ENCODE data around the gene CTCFL. TPM values are rescaled to one million over a fixed set of nuclear protein-coding genes. Genes with fewer than 3 reads are reported as not detected.
A peak's percentile ranks its signal among the peaks of the same experiment; 100 is the strongest.

The CTCFL gene
- total and polyA plus RNA-seq, 8 donors, result 0.39 to 0.67 (median 0.50) TPM; not detected in 2

GRCh38 chr20:57468523-57469417, 56.2 kb downstream of the CTCFL start:
- ATAC-seq (no peak), DNase-seq (peak in 1 of 4 donors; percentile 21)
- Histone ChIP-seq H3K36me3 (no peaks in the 10 kb centered on the region), H3K4me1 (peaks cover 3 to 29% of the 10 kb centered on the region in 2 donors), H3K27me3 (peaks cover 0 to 33% of the 10 kb centered on the region in 2 donors), H3K9me3 (no peaks in the 10 kb centered on the region), H3K27ac (no peak overlapping the region), H3K4me3 (no peak overlapping the region)
- no peak for TF ChIP-seq CTCF (IDR thresholded peaks at IDR 0.05)
- intact Hi-C loops (cut with DNase I), result no loop called here

GRCh38 chr20:57467742-57468141, 57.2 kb downstream of the CTCFL start:
- no peak overlapping the region for H3K4me3 ChIP-seq
- ATAC-seq, result no peak
- TF ChIP-seq CTCF (IDR thresholded peaks at IDR 0.05), result no peak
- H3K36me3 ChIP-seq, result no peaks in the 10 kb centered on the region
- H3K27me3 ChIP-seq, result peaks cover 0 to 33% of the 10 kb centered on the region in 2 donors
- no peaks in the 10 kb centered on the region for H3K9me3 ChIP-seq
- peak in 1 of 4 donors; percentile 13 for DNase-seq
- intact Hi-C loops (cut with DNase I), result no loop called here
- H3K4me1 ChIP-seq, result peaks cover 0 to 22% of the 10 kb centered on the region in 2 donors
- H3K27ac ChIP-seq, result no peak overlapping the region

GRCh38 chr20:57465943-57466342, 59.0 kb downstream of the CTCFL start:
- intact Hi-C loops (cut with DNase I), result no loop called here
- H3K4me3 ChIP-seq, result no peak overlapping the region

GRCh38 chr20:57465486-57465885, 59.5 kb downstream of the CTCFL start:
- H3K27me3 ChIP-seq, result peaks cover 0 to 24% of the 10 kb centered on the region in 2 donors
- DNase-seq (peak in 1 of 4 donors; percentile 16), ATAC-seq (no peak)
- H3K27ac ChIP-seq, result no peak overlapping the region
- H3K4me1 ChIP-seq, result peaks cover 0 to 30% of the 10 kb centered on the region in 2 donors
- no peaks in the 10 kb centered on the region for H3K36me3 ChIP-seq
- intact Hi-C loops (cut with DNase I), result no loop called here
- H3K9me3 ChIP-seq, result no peaks in the 10 kb centered on the region
- no peak for TF ChIP-seq CTCF (IDR thresholded peaks at IDR 0.05)
- no peak overlapping the region for H3K4me3 ChIP-seq

More at GRCh38 chr20:57465943-57466342, 59.0 kb downstream of the CTCFL start:
- TF ChIP-seq CTCF (IDR thresholded peaks at IDR 0.05), result no peak
- Histone ChIP-seq H3K27ac (no peak overlapping the region), H3K4me1 (peaks cover 0 to 29% of the 10 kb centered on the region in 2 donors), H3K9me3 (no peaks in the 10 kb centered on the region), H3K36me3 (no peaks in the 10 kb centered on the region), H3K27me3 (peaks cover 0 to 29% of the 10 kb centered on the region in 2 donors)
- ATAC-seq (no peak), DNase-seq (peak in 1 of 4 donors; percentile 5)

GRCh38 chr20:57464642-57465211, 60.2 kb downstream of the CTCFL start:
- ATAC-seq (peak; percentile 77), DNase-seq (peak in 1 of 4 donors; percentile 57)
- TF ChIP-seq CTCF (IDR thresholded peaks at IDR 0.05), result peak in 1 of 2 donors; percentile 47

More at GRCh38 chr20:57464642-57465211, 60.2 kb downstream of the CTCFL start:
- Histone ChIP-seq H3K4me1 (peaks cover 0 to 37% of the 10 kb centered on the region in 2 donors), H3K36me3 (no peaks in the 10 kb centered on the region), H3K4me3 (no peak overlapping the region), H3K27ac (peak overlapping the region in 1 of 2 donors; percentile 80), H3K27me3 (peaks cover 0 to 21% of the 10 kb centered on the region in 2 donors), H3K9me3 (no peaks in the 10 kb centered on the region)
- intact Hi-C loops (cut with DNase I), result no loop called here

All from left lung (tissue), 10 donors.